HepG2 (cell line): ENCODE data around the gene ZNF79. TPM values are rescaled to one million over a fixed set of nuclear protein-coding genes. Genes with fewer than 3 reads are reported as not detected.
A peak's percentile ranks its signal among the peaks of the same experiment; 100 is the strongest.

Source experiments
- ARID2 ChIP-seq: sonication (generic); formaldehyde crosslinking; IDR thresholded peaks from 2 replicates; pipeline ENCODE4 v1.8.1; 2022; ENCODE audit warnings: mild to moderate bottlenecking, missing genetic modification reagents, borderline replicate concordance
- ATAD3A ChIP-seq: sonication (generic); formaldehyde crosslinking; IDR thresholded peaks from 2 replicates; pipeline ENCODE4 v1.4.0; 2020; ENCODE audit warnings: missing genetic modification reagents
- BORCS8-MEF2B ChIP-seq: sonication (generic); formaldehyde crosslinking; IDR thresholded peaks from 2 replicates; pipeline ENCODE4 v1.8.0; 2022; ENCODE audit warnings: mild to moderate bottlenecking, missing genetic modification reagents
- EED ChIP-seq: sonication (generic); formaldehyde crosslinking; IDR thresholded peaks from 2 replicates; pipeline ENCODE4 v1.5.0; 2020; ENCODE audit warnings: mild to moderate bottlenecking, missing genetic modification reagents
- HNRNPUL1 ChIP-seq: fragments of 200-400 bp; formaldehyde crosslinking; IDR thresholded peaks from 2 replicates; pipeline ENCODE4 v1.6.1; 2017; ENCODE audit warnings: low read depth, mild to moderate bottlenecking, low read length, moderate library complexity
- KLF9 ChIP-seq: IDR thresholded peaks from 2 replicates; pipeline ENCODE4 v1.6.1; 2016; ENCODE audit warnings: low read depth
- MAZ ChIP-seq, 2 experiments: sonication (generic) in 1 of 2; formaldehyde crosslinking in 1 of 2; IDR thresholded peaks; 2 replicates each; pipeline versions ENCODE4 v1.5.0 to v1.6.1; 2012 to 2020; ENCODE audit warnings: low read depth in 2 of 2, mild to moderate bottlenecking in 2 of 2, borderline replicate concordance in 1 of 2, improper control_type of control experiment in 1 of 2, low read length in 1 of 2, missing genetic modification reagents in 1 of 2, moderate library complexity in 1 of 2
- MYC ChIP-seq: sonication (generic); formaldehyde crosslinking; IDR thresholded peaks from 2 replicates; pipeline ENCODE4 v1.9.0; 2021; ENCODE audit warnings: missing genetic modification reagents, borderline replicate concordance
- NCOA1 ChIP-seq: sonication (generic); formaldehyde crosslinking; IDR thresholded peaks from 2 replicates; pipeline ENCODE4 v1.9.0; 2021; ENCODE audit warnings: missing genetic modification reagents
- NFIB ChIP-seq: sonication (generic); formaldehyde crosslinking; IDR thresholded peaks from 2 replicates; pipeline ENCODE4 v1.9.0; 2021; ENCODE audit warnings: missing genetic modification reagents, mild to moderate bottlenecking, borderline replicate concordance
- NFIC ChIP-seq: IDR thresholded peaks from 2 replicates; pipeline ENCODE4 v1.6.1; 2012; ENCODE audit warnings: mild to moderate bottlenecking, low read length, inconsistent platforms
- POLR2A ChIP-seq, 2 experiments: IDR thresholded peaks; 2 replicates each; pipeline ENCODE4 v1.6.1; 2011; ENCODE audit warnings: low read depth in 2 of 2, low read length in 2 of 2, mild to moderate bottlenecking in 1 of 2, moderate library complexity in 1 of 2; ENCODE audit not compliant: insufficient read depth in 1 of 2
- RFXAP ChIP-seq: sonication (generic); formaldehyde crosslinking; IDR thresholded peaks from 2 replicates; pipeline ENCODE4 v1.4.0; 2020; ENCODE audit warnings: missing genetic modification reagents, borderline replicate concordance
- SAFB2 ChIP-seq: sonication (generic); formaldehyde crosslinking; IDR thresholded peaks from 2 replicates; pipeline ENCODE4 v1.5.1; 2020; ENCODE audit warnings: missing genetic modification reagents, low read depth, mild to moderate bottlenecking, borderline replicate concordance
- TFAP4 ChIP-seq: sonication (generic); IDR thresholded peaks from 2 replicates; pipeline ENCODE4 v1.6.1; 2016; ENCODE audit warnings: low read depth, borderline replicate concordance
- YY1 ChIP-seq: IDR thresholded peaks from 2 replicates; pipeline ENCODE4 v1.6.1; 2011; ENCODE audit warnings: low read length, low read depth, moderate library complexity, mild to moderate bottlenecking; ENCODE audit not compliant: insufficient read depth, insufficient replicate concordance
- ZNF160 ChIP-seq: sonication (generic); formaldehyde crosslinking; IDR thresholded peaks from 2 replicates; pipeline ENCODE4 v1.8.0; 2022; ENCODE audit warnings: mild to moderate bottlenecking, inconsistent platforms, missing genetic modification reagents
- ZNF441 ChIP-seq: sonication (generic); formaldehyde crosslinking; IDR thresholded peaks from 2 replicates; pipeline ENCODE4 v1.7.0; 2021; ENCODE audit warnings: missing genetic modification reagents, borderline replicate concordance
- ZNF501 ChIP-seq: sonication (generic); formaldehyde crosslinking; IDR thresholded peaks from 2 replicates; pipeline ENCODE4 v1.5.1; 2020; ENCODE audit warnings: mild to moderate bottlenecking, moderate library complexity, missing genetic modification reagents
- ZNF546 ChIP-seq: sonication (generic); formaldehyde crosslinking; conservative IDR thresholded peaks from 2 replicates; pipeline ENCODE4 v1.8.1; 2023; ENCODE audit warnings: mild to moderate bottlenecking, missing genetic modification reagents
- ZNF550 ChIP-seq: sonication (generic); formaldehyde crosslinking; IDR thresholded peaks from 2 replicates; pipeline ENCODE4 v1.4.0; 2020; ENCODE audit warnings: mild to moderate bottlenecking, missing genetic modification reagents, borderline replicate concordance
- ZNF562 ChIP-seq: sonication (generic); formaldehyde crosslinking; IDR thresholded peaks from 2 replicates; pipeline ENCODE4 v1.8.0; 2022; ENCODE audit warnings: missing genetic modification reagents, borderline replicate concordance
- ZNF629 ChIP-seq: sonication (generic); formaldehyde crosslinking; conservative IDR thresholded peaks from 2 replicates; pipeline ENCODE4 v1.5.0; 2020; ENCODE audit warnings: missing genetic modification reagents
- ZNF672 ChIP-seq: sonication (generic); formaldehyde crosslinking; IDR thresholded peaks from 2 replicates; pipeline ENCODE4 v1.8.1; 2022; ENCODE audit warnings: missing genetic modification reagents
- ZNF678 ChIP-seq: sonication (generic); formaldehyde crosslinking; IDR thresholded peaks from 2 replicates; pipeline ENCODE4 v1.4.0; 2020; ENCODE audit warnings: mild to moderate bottlenecking, missing genetic modification reagents
- polyA plus RNA-seq, 8 experiments: library from polyadenylated mRNA; depleted of rRNA in 3 of 8; stranded (reverse) in 7 of 8; unstranded in 1 of 8; fragments of >200 nt; fragmentation: Illumina TruSeq in 4 of 8; extraction: Trizol in 4 of 8; gene quantifications; 2 replicates each; pipeline versions ENCODE4 v1.2.1 to v1.2.3, GENCODE V29; 2011 to 2016; ENCODE audit warnings: low read depth in 4 of 8, missing spikeins in 1 of 8, mixed read lengths in 1 of 8; ENCODE audit not compliant: insufficient read depth in 1 of 8
- total RNA-seq, 5 experiments: library from RNA; depleted of rRNA; stranded (reverse); fragments of >200 nt; fragmentation: Illumina TruSeq; extraction: Trizol; gene quantifications; 2 replicates each; pipeline ENCODE4 v1.2.3, GENCODE V29; 2016; ENCODE audit warnings: low read depth in 1 of 5
- TF ChIP-seq, protein P1 (sequence below): sonication (generic); formaldehyde crosslinking; IDR thresholded peaks from 2 replicates; pipeline ENCODE4 v1.5.0; 2020; ENCODE audit warnings: missing genetic modification reagents
- TF ChIP-seq, protein P2 (sequence below): IDR thresholded peaks from 2 replicates; pipeline ENCODE4 v1.6.1; 2016; ENCODE audit warnings: mild to moderate bottlenecking, missing biosample characterization, missing genetic modification reagents

The ZNF79 gene
- total and polyA plus RNA-seq, 2 of the 13 experiments (the other 11 are each of a cell fraction or from before 2014, with no cell fraction given) = 3.7 to 8.1 TPM

- TF ChIP-seq NFIB = no peak
- TF ChIP-seq HNRNPUL1 = no peak
- TF ChIP-seq SAFB2 (CRISPR knock-in tag) = peak; percentile 60; the same call in 1 of the 2 replicates
- no peak for TF ChIP-seq NFIC
- no peak for TF ChIP-seq ZNF562 (CRISPR knock-in tag)
- 0 out of 2 replicates have a peak, but pooled peaks have one; percentile 13 for TF ChIP-seq MAZ (IDR thresholded peaks at IDR 0.05; ENCODE audit: borderline replicate concordance, low read depth, low read length)
- 0 out of 2 replicates have a peak, but pooled peaks have one; percentile 57 for TF ChIP-seq MAZ (CRISPR knock-in tag; IDR thresholded peaks at IDR 0.05; ENCODE audit: low read depth)
- no peak for TF ChIP-seq ZNF629 (CRISPR knock-in tag)
- TF ChIP-seq BORCS8-MEF2B (CRISPR knock-in tag) = no peak
- TF ChIP-seq ZNF550 (CRISPR knock-in tag) = no peak
- no peak for TF ChIP-seq ZNF678
- TF ChIP-seq, protein P1, sequence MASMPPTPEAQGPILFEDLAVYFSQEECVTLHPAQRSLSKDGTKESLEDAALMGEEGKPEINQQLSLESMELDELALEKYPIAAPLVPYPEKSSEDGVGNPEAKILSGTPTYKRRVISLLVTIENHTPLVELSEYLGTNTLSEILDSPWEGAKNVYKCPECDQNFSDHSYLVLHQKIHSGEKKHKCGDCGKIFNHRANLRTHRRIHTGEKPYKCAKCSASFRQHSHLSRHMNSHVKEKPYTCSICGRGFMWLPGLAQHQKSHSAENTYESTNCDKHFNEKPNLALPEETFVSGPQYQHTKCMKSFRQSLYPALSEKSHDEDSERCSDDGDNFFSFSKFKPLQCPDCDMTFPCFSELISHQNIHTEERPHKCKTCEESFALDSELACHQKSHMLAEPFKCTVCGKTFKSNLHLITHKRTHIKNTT (CRISPR knock-in tag) = no peak
- TF ChIP-seq YY1 = peak; percentile 77
- no peak; the same call in 1 of the 2 replicates for TF ChIP-seq ZNF441 (CRISPR knock-in tag)
- TF ChIP-seq ZNF160 (CRISPR knock-in tag) = 0 out of 2 replicates have a peak, but pooled peaks have one; percentile 44
- no peak for TF ChIP-seq KLF9 (CRISPR knock-in tag)
- TF ChIP-seq RFXAP (CRISPR knock-in tag) = peak; percentile 78
- TF ChIP-seq ZNF546 = no peak; the same call in 1 of the 2 replicates
- TF ChIP-seq POLR2A (IDR thresholded peaks at IDR 0.05; ENCODE audit: insufficient read depth in 1 of 2, low read depth in 2 of 2, low read length in 2 of 2) = peak in 1 of 2 experiments; percentile 89; a peak in 2 of 4 replicates
- TF ChIP-seq ZNF501 (CRISPR knock-in tag) = no peak
- no peak for TF ChIP-seq ARID2 (CRISPR knock-in tag)
- TF ChIP-seq EED (CRISPR knock-in tag) = no peak
- no peak for TF ChIP-seq ZNF672 (CRISPR knock-in tag)
- TF ChIP-seq MYC (CRISPR knock-in tag) = peak; percentile 52
- TF ChIP-seq TFAP4 = no peak; the same call in 1 of the 2 replicates
- no peak for TF ChIP-seq NCOA1 (CRISPR knock-in tag)
- TF ChIP-seq ATAD3A (CRISPR knock-in tag) = no peak
- TF ChIP-seq, protein P2, sequence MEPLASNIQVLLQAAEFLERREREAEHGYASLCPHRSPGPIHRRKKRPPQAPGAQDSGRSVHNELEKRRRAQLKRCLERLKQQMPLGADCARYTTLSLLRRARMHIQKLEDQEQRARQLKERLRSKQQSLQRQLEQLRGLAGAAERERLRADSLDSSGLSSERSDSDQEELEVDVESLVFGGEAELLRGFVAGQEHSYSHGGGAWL (CRISPR knock-in tag) = no peak; the same call in none of the 2 replicates
These were observed 27.2 kb upstream of the ZNF79 start, which contains the start of gene SLC2A8 (continued) for GRCh38 chr9:127396808-127397645.
